IMR-90 (cell line): ENCODE results near the gene CHRNG. TPM values are rescaled to one million over a fixed set of nuclear protein-coding genes. Genes with fewer than 3 reads are reported as not detected.

Experiments
- ATAC-seq: fragments of 200-7000 bp; cut with Tn5 transposase; 2 replicates; pipeline ENCODE4 v1.9.1; 2020; ENCODE audit warnings: low read depth, mild to moderate bottlenecking, moderate library complexity
- BruUV-seq: library from RNA; stranded (reverse); fragments of 400-500 nt; replicated peaks from 2 replicates; lab custom pipeline; 2021; lab: Mats Ljungman, UMichigan
- CTCF ChIA-PET: fragments of 300-600 bp; formaldehyde crosslinking; extraction: SDS; loops from one replicate; lab custom pipeline; 2021; ENCODE audit warnings: antibody characterized with exemption; lab: Yijun Ruan, JAX
- POLR2A ChIA-PET: fragments of 300-600 bp; sonication (Branson Sonifier 250); formaldehyde crosslinking; loops from one replicate; lab custom pipeline; 2022; ENCODE audit warnings: antibody characterized with exemption; ENCODE audit not compliant: unreplicated experiment; lab: Charles Lee
- DNase-seq: peaks from one replicate; pipeline ENCODE4 v3.0.0; 2013
- H2AFZ ChIP-seq: replicated peaks from 2 replicates; pipeline ENCODE3; 2013; ENCODE audit warnings: low read length, mild to moderate bottlenecking; ENCODE audit not compliant: poor library complexity
- H2AK5ac ChIP-seq: 2 replicates; pipeline ENCODE4 v1.6.1; 2013; ENCODE audit warnings: low read depth, low read length, inconsistent platforms
- H2AK9ac ChIP-seq: replicated peaks from 2 replicates; pipeline ENCODE3; 2013; ENCODE audit warnings: mild to moderate bottlenecking, low read depth, low read length, moderate library complexity; ENCODE audit not compliant: poor library complexity
- H2BK120ac ChIP-seq: 2 replicates; pipeline ENCODE4 v1.6.1; 2013; ENCODE audit warnings: low read depth, low read length, inconsistent platforms
- H2BK15ac ChIP-seq: 3 replicates; pipeline ENCODE4 v1.6.1; 2013; ENCODE audit warnings: low read depth, low read length, inconsistent platforms
- H2BK20ac ChIP-seq: 2 replicates; pipeline ENCODE4 v1.6.1; 2013; ENCODE audit warnings: low read depth, mild to moderate bottlenecking, inconsistent platforms, low read length, moderate library complexity
- H2BK5ac ChIP-seq: 2 replicates; pipeline ENCODE4 v1.6.1; 2013; ENCODE audit warnings: mild to moderate bottlenecking, low read depth, low read length, inconsistent platforms; ENCODE audit not compliant: poor library complexity, severe bottlenecking
- H3K14ac ChIP-seq: replicated peaks from 2 replicates; pipeline ENCODE4 v1.6.1; 2013; ENCODE audit warnings: low read depth, low read length, inconsistent platforms
- H3K18ac ChIP-seq: 2 replicates; pipeline ENCODE4 v1.6.1; 2013; ENCODE audit warnings: low read depth, low read length, control low read depth
- H3K23ac ChIP-seq: 2 replicates; pipeline ENCODE4 v1.6.1; 2013; ENCODE audit warnings: low read depth, low read length, inconsistent platforms
- H3K27ac ChIP-seq: 2 replicates; pipeline ENCODE4 v1.5.1; 2013; ENCODE audit warnings: mild to moderate bottlenecking, control low read depth, low read length; ENCODE audit not compliant: insufficient read depth
- H3K27me3 ChIP-seq: 2 replicates; pipeline ENCODE4 v1.6.1; 2013; ENCODE audit warnings: low read length; ENCODE audit not compliant: control insufficient read depth, insufficient read depth
- H3K36me3 ChIP-seq: 2 replicates; pipeline ENCODE4 v1.6.1; 2013; ENCODE audit warnings: low read length, mixed read lengths; ENCODE audit not compliant: control insufficient read depth, insufficient read depth
- H3K4ac ChIP-seq: 2 replicates; pipeline ENCODE4 v1.6.1; 2013; ENCODE audit warnings: low read depth, low read length, inconsistent platforms
- H3K4me1 ChIP-seq: 2 replicates; pipeline ENCODE4 v1.6.1; 2013; ENCODE audit warnings: low read length, mixed read lengths; ENCODE audit not compliant: control insufficient read depth, insufficient read depth
- H3K4me2 ChIP-seq: 2 replicates; pipeline ENCODE4 v1.6.1; 2013; ENCODE audit warnings: low read depth, mild to moderate bottlenecking, control low read depth, low read length, moderate library complexity
- H3K4me3 ChIP-seq: 2 replicates; pipeline ENCODE4 v1.5.1; 2013; ENCODE audit warnings: low read depth, mild to moderate bottlenecking, control low read depth, low read length, moderate library complexity; ENCODE audit not compliant: insufficient read depth
- H3K56ac ChIP-seq: 2 replicates; pipeline ENCODE4 v1.6.1; 2013; ENCODE audit warnings: low read length, inconsistent platforms; ENCODE audit not compliant: insufficient read depth; ENCODE audit errors: extremely low read depth
- H3K79me1 ChIP-seq, 2 experiments: 2 replicates each; pipeline ENCODE4 v1.6.1; 2013; ENCODE audit warnings: low read length in 2 of 2, inconsistent platforms in 1 of 2, low read depth in 1 of 2
- H3K9ac ChIP-seq: 2 replicates; pipeline ENCODE4 v1.6.1; 2013; ENCODE audit warnings: low read depth, low read length, control low read depth
- H3K9me1 ChIP-seq: 2 replicates; pipeline ENCODE4 v1.6.1; 2013; ENCODE audit warnings: low read length, inconsistent platforms; ENCODE audit not compliant: insufficient read depth
- H3K9me3 ChIP-seq: 2 replicates; pipeline ENCODE4 v1.6.1; 2013; ENCODE audit warnings: low read length; ENCODE audit not compliant: control insufficient read depth, insufficient read depth
- H4K20me1 ChIP-seq: 2 replicates; pipeline ENCODE4 v1.6.1; 2013; ENCODE audit warnings: low read length, inconsistent platforms; ENCODE audit not compliant: insufficient read depth
- H4K5ac ChIP-seq: 2 replicates; pipeline ENCODE4 v1.6.1; 2013; ENCODE audit warnings: mild to moderate bottlenecking, low read depth, low read length, control low read depth
- H4K8ac ChIP-seq, 2 experiments: 2 replicates each; pipeline ENCODE4 v1.6.1; 2013; ENCODE audit warnings: low read depth in 2 of 2, low read length in 2 of 2, control low read depth in 1 of 2, inconsistent platforms in 1 of 2
- H4K91ac ChIP-seq: 2 replicates; pipeline ENCODE4 v1.6.1; 2013; ENCODE audit warnings: low read depth, low read length, inconsistent platforms; ENCODE audit not compliant: insufficient read depth
- MAFK ChIP-seq: IDR thresholded peaks from 2 replicates; pipeline ENCODE4 v1.6.1; 2012; ENCODE audit warnings: low read depth, low read length, improper control_type of control experiment
- POLR2A ChIP-seq: IDR thresholded peaks from 2 replicates; pipeline ENCODE4 v1.6.1; 2012; ENCODE audit warnings: mild to moderate bottlenecking, low read depth, low read length
- WGBS, 2 experiments: methylation state at CpG; one replicate each; pipeline versions ENCODE4 v1.1.5 to v1.1.7; 2013; ENCODE audit warnings: missing lambda C conversion rate in 2 of 2; ENCODE audit not compliant: insufficient read length in 1 of 2; ENCODE audit errors: extremely low coverage in 2 of 2; 5-methylcytosine and 5-hydroxymethylcytosine counted together
- dilution Hi-C: fragments of 300-500 bp; cut with HindIII; formaldehyde crosslinking; loops from one replicate; pipeline ENCODE4 v1.14.3; 2018; ENCODE audit warnings: low sequenced_read_pairs; ENCODE audit not compliant: unreplicated experiment
- in situ Hi-C: fragments of 300-500 bp; cut with MboI; formaldehyde crosslinking; loops from 3 replicates; pipeline ENCODE4 v1.14.3; 2019; ENCODE audit warnings: low sequenced_read_pairs, inconsistent platforms, mixed read lengths
- intact Hi-C: fragments of 100-400 bp; cut with micrococcal nuclease; formaldehyde crosslinking; loops from 2 replicates; pipeline ENCODE4 v1.10.0; 2022
- polyA plus RNA-seq, 3 experiments: library from polyadenylated mRNA; depleted of rRNA; stranded (reverse); fragments of >200 nt; gene quantifications; 2 replicates each; pipeline ENCODE4 v1.2.3, GENCODE V29; 2012; ENCODE audit warnings: low replicate concordance in 1 of 3
- total RNA-seq: library from RNA; depleted of rRNA; stranded (reverse); fragments of >200 nt; gene quantifications from 2 replicates; pipeline ENCODE4 v1.2.3, GENCODE V29; 2012
- TF ChIP-seq, protein P1 (sequence below): fragments of 150-350 bp; IDR thresholded peaks from 2 replicates; pipeline ENCODE4 v1.6.1; 2017; ENCODE audit warnings: mild to moderate bottlenecking, antibody characterized with exemption, low read length, low read depth
- TF ChIP-seq, protein P2 (sequence below): conservative IDR thresholded peaks from 2 replicates; pipeline ENCODE4 v1.5.1; 2012; ENCODE audit warnings: mild to moderate bottlenecking, low read depth, low read length, improper control_type of control experiment

The CHRNG gene
- total and polyA plus RNA-seq, 2 of the 4 experiments (the other 2 are of a cell fraction): not detected

DNA sequence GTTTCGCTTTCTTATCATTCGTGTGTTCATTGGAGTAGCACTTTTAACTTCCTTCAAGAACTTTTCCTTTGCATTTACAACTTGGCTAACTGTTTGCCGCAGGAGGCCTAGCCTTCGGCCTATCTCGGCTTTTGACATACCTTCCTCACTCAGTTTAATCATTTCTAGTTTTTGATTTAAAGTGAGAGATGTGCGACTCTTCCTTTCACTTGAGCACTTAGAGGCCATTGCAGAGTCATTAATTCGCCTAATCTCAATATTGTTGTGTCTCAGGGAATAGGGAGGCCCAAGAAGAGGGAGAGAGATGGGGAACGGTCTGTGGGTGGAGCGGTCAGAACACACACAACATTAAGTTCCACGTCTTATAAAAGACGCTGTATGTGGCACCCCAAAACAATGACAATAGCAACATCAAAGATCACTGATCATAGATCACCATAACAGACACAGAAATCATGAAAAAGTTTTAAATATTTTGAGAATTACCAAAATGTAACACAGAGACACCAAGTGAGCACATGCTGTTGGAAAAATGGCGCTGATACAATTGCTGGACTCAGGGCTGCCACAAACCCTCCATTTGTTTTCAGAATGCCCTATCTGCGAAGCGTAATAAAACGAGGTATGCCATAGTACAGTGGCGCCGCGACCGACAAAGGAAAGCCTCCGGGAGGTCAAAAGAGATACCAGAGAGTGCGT lies 10.3 kb downstream of the CHRNG start:
- intact Hi-C loops: no loop called here

More for the DNA sequence above, 10.3 kb downstream of the CHRNG start:
- H3K18ac ChIP-seq: peak overlapping the region; percentile 72
- peaks cover 22 to 63% of the 10 kb centered on the region in 2 experiments for H3K79me1 ChIP-seq
- H3K56ac ChIP-seq: peak overlapping the region; percentile 63
- H3K4me3 ChIP-seq: peak overlapping the region; percentile 71
- H2AK9ac ChIP-seq: peak overlapping the region; percentile 97
- H3K9me3 ChIP-seq: no peaks in the 10 kb centered on the region
- DNase-seq (no peak), ATAC-seq (no peak)
- peak overlapping the region; percentile 95 for H3K14ac ChIP-seq
- H3K23ac ChIP-seq: peak overlapping the region; percentile 61
- dilution Hi-C loops (no loop called here), in situ Hi-C loops (no loop called here)
- H3K9me1 ChIP-seq: peaks cover 14% of the 10 kb centered on the region
- peak overlapping the region; percentile 79 for H3K4me2 ChIP-seq
- H2BK15ac ChIP-seq: no peak overlapping the region
- peak overlapping the region; percentile 79 for H4K5ac ChIP-seq
- no peaks in the 10 kb centered on the region for H3K27me3 ChIP-seq
- H3K9ac ChIP-seq: peak overlapping the region; percentile 94
- CTCF ChIA-PET: no interaction called here
- no peak overlapping the region for H2BK120ac ChIP-seq
- peaks cover 7% of the 10 kb centered on the region; the same call in 1 of the 2 replicates for H3K36me3 ChIP-seq
- peak overlapping the region; percentile 96 for H2AFZ ChIP-seq
- H3K27ac ChIP-seq: peak overlapping the region; percentile 95
- 0% methylated on average over 1 of the region's 21 CpGs; no CpG with 5 or more reads in 1 of the 2 experiments for WGBS, 2 experiments
- H3K4me1 ChIP-seq: no peaks in the 10 kb centered on the region
- peak overlapping the region; percentile 86 to 90 for H4K8ac ChIP-seq
- POLR2A ChIA-PET: no interaction called here
- BruUV-seq: no TSS peak
- H2AK5ac ChIP-seq: peak overlapping the region; percentile 23; the same call in 1 of the 2 replicates
- H2BK20ac ChIP-seq: no peak overlapping the region
- peak overlapping the region; percentile 74 for H3K4ac ChIP-seq
- TF ChIP-seq, protein P1, sequence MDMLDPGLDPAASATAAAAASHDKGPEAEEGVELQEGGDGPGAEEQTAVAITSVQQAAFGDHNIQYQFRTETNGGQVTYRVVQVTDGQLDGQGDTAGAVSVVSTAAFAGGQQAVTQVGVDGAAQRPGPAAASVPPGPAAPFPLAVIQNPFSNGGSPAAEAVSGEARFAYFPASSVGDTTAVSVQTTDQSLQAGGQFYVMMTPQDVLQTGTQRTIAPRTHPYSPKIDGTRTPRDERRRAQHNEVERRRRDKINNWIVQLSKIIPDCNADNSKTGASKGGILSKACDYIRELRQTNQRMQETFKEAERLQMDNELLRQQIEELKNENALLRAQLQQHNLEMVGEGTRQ: no peak
- TF ChIP-seq, protein P2, sequence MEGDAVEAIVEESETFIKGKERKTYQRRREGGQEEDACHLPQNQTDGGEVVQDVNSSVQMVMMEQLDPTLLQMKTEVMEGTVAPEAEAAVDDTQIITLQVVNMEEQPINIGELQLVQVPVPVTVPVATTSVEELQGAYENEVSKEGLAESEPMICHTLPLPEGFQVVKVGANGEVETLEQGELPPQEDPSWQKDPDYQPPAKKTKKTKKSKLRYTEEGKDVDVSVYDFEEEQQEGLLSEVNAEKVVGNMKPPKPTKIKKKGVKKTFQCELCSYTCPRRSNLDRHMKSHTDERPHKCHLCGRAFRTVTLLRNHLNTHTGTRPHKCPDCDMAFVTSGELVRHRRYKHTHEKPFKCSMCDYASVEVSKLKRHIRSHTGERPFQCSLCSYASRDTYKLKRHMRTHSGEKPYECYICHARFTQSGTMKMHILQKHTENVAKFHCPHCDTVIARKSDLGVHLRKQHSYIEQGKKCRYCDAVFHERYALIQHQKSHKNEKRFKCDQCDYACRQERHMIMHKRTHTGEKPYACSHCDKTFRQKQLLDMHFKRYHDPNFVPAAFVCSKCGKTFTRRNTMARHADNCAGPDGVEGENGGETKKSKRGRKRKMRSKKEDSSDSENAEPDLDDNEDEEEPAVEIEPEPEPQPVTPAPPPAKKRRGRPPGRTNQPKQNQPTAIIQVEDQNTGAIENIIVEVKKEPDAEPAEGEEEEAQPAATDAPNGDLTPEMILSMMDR: no peak
- no peak for TF ChIP-seq POLR2A
- TF ChIP-seq MAFK: no peak
- peak overlapping the region; percentile 71 for H2BK5ac ChIP-seq
- H4K91ac ChIP-seq: peak overlapping the region; percentile 62; the same call in 1 of the 2 replicates
- peaks cover 26% of the 10 kb centered on the region for H4K20me1 ChIP-seq
